Vagina (tissue), 2 donors: ENCODE measurements around the gene LYPD3.

Experiments used
- CTCF ChIP-seq, 3 experiments: fragments of 450-650 bp in 2 of 3; fragments of 200-600 bp in 1 of 3; sonication (generic) in 1 of 3; IDR thresholded peaks; one replicate each; pipeline ENCODE4 v1.5.1; 2017 to 2019; ENCODE audit warnings: antibody characterized with exemption in 3 of 3, mild to moderate bottlenecking in 2 of 3, moderate library complexity in 2 of 3
- POLR2A ChIP-seq, 2 donors: fragments of 450-650 bp; IDR thresholded peaks; one replicate each; pipeline ENCODE4 v1.6.1; 2017; ENCODE audit warnings: antibody characterized with exemption in 2 of 2, mild to moderate bottlenecking in 2 of 2, moderate library complexity in 2 of 2
- POLR2AphosphoS5 ChIP-seq, 2 donors: sonication (generic); formaldehyde crosslinking; IDR thresholded peaks; one replicate each; pipeline ENCODE4 v1.9.0; 2017; ENCODE audit warnings: antibody characterized with exemption in 2 of 2, mild to moderate bottlenecking in 2 of 2, low read depth in 1 of 2; ENCODE audit not compliant: insufficient read depth in 1 of 2

- TF ChIP-seq CTCF (IDR thresholded peaks at IDR 0.05): no peak
- TF ChIP-seq POLR2AphosphoS5 (IDR thresholded peaks at IDR 0.05; ENCODE audit: insufficient read depth in 1 of 2, low read depth in 1 of 2): no peak
- no peak for TF ChIP-seq POLR2A (IDR thresholded peaks at IDR 0.05)
Measured at GRCh38 chr19:43495082-43495481, 29.7 kb upstream of the LYPD3 start.
